Osteocyte (in vitro differentiated cells): ENCODE data around the gene SUCLG2. TPM values are rescaled to one million over a fixed set of nuclear protein-coding genes. Genes with fewer than 3 reads are reported as not detected.

ENCODE experiments used
- DNase-seq: peaks from one replicate; pipeline ENCODE4 v3.0.0; 2021; ENCODE audit warnings: mixed read lengths; ENCODE audit not compliant: unreplicated experiment; ENCODE audit errors: extremely low spot score
- H3K27ac Mint-ChIP-seq: one replicate; pipeline ENCODE4 v1.8.0; 2021; ENCODE audit warnings: mild to moderate bottlenecking, mixed read lengths; ENCODE audit not compliant: unreplicated experiment
- H3K27me3 Mint-ChIP-seq: one replicate; pipeline ENCODE4 v1.8.0; 2021; ENCODE audit warnings: mixed read lengths; ENCODE audit not compliant: unreplicated experiment
- H3K36me3 Mint-ChIP-seq: one replicate; pipeline ENCODE4 v1.8.0; 2021; ENCODE audit warnings: mixed read lengths; ENCODE audit not compliant: unreplicated experiment
- H3K4me1 Mint-ChIP-seq: one replicate; pipeline ENCODE4 v1.8.0; 2021; ENCODE audit warnings: mixed read lengths; ENCODE audit not compliant: unreplicated experiment
- H3K4me3 Mint-ChIP-seq: one replicate; pipeline ENCODE4 v1.8.0; 2021; ENCODE audit warnings: mild to moderate bottlenecking, moderate library complexity, mixed read lengths; ENCODE audit not compliant: unreplicated experiment
- H3K9me3 Mint-ChIP-seq: one replicate; pipeline ENCODE4 v1.8.0; 2021; ENCODE audit warnings: mixed read lengths; ENCODE audit not compliant: unreplicated experiment
- total RNA-seq: library from RNA; stranded (reverse); gene quantifications from 2 replicates; pipeline ENCODE4 v1.2.1, GENCODE V29; 2021
- TF ChIP-seq, protein P1 (sequence below): fragments of 200-600 bp; sonication (generic); IDR thresholded peaks from 2 replicates; pipeline ENCODE4 v1.5.0; 2021; ENCODE audit warnings: antibody characterized with exemption, mild to moderate bottlenecking, moderate library complexity

Gene SUCLG2
- total RNA-seq, 1 donor from 2014 or later = 32.1 TPM

DNA sequence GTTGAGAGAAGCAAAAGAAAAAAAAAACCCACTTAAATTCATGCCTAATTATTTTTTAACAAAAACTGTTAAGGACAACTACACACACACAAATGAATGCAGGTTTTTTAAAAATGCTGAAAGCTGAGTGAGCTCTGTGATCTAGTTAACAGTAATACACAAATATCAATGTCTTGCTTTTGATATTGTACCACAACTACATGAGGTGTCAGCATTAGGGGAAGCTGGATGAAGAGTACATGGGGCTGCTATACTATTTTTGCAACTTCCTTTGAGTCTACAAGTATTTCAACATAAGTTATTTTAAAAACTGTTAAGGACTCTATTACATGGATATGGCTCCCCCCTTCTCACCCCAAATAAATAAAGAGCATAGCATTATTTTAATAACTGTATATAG lies 44.7 kb downstream of the SUCLG2 start:
- no peak overlapping the region for H3K27ac Mint-ChIP-seq

GRCh38 chr3:67608034-67608433 lies 46.4 kb downstream of the SUCLG2 start:
- Mint-ChIP-seq H3K9me3 (no peaks in the 10 kb centered on the region), H3K27me3 (no peaks in the 10 kb centered on the region), H3K4me1 (peaks cover 19% of the 10 kb centered on the region), H3K4me3 (no peak overlapping the region), H3K27ac (no peak overlapping the region), H3K36me3 (peaks cover 44% of the 10 kb centered on the region)
- no peak for DNase-seq
- TF ChIP-seq, protein P1, sequence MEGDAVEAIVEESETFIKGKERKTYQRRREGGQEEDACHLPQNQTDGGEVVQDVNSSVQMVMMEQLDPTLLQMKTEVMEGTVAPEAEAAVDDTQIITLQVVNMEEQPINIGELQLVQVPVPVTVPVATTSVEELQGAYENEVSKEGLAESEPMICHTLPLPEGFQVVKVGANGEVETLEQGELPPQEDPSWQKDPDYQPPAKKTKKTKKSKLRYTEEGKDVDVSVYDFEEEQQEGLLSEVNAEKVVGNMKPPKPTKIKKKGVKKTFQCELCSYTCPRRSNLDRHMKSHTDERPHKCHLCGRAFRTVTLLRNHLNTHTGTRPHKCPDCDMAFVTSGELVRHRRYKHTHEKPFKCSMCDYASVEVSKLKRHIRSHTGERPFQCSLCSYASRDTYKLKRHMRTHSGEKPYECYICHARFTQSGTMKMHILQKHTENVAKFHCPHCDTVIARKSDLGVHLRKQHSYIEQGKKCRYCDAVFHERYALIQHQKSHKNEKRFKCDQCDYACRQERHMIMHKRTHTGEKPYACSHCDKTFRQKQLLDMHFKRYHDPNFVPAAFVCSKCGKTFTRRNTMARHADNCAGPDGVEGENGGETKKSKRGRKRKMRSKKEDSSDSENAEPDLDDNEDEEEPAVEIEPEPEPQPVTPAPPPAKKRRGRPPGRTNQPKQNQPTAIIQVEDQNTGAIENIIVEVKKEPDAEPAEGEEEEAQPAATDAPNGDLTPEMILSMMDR = no peak

More for the DNA sequence above, 44.7 kb downstream of the SUCLG2 start:
- DNase-seq = no peak
- Mint-ChIP-seq H3K4me3 (no peak overlapping the region), H3K27me3 (no peaks in the 10 kb centered on the region), H3K9me3 (no peaks in the 10 kb centered on the region), H3K4me1 (peaks cover 26% of the 10 kb centered on the region), H3K36me3 (peaks cover 36% of the 10 kb centered on the region)
- TF ChIP-seq, protein P1 = no peak

GRCh38 chr3:67605377-67605776 lies 49.0 kb downstream of the SUCLG2 start:
- TF ChIP-seq, protein P1 = peak; percentile 45
- Mint-ChIP-seq H3K4me3 (no peak overlapping the region), H3K27me3 (no peaks in the 10 kb centered on the region), H3K27ac (no peak overlapping the region), H3K4me1 (peaks cover 36% of the 10 kb centered on the region), H3K36me3 (peaks cover 45% of the 10 kb centered on the region), H3K9me3 (no peaks in the 10 kb centered on the region)
- no peak for DNase-seq

DNA sequence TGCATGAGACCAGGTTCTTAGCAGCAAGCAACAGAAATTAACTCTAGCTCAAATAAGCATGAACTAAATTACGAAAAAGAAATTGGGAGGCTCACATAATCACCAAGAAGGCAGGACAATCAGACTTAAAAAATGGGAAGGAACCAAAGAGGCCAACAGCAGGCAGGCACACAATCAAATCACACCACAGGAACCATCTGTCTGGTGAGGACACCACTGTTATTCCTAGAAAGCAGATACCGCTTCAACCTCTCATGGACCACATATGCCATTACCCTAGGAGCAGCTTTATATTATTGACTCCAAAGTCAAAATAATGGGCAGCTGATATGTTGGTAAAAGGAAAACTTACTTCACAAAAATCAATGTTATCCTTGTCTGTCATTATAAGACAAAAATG lies 51.6 kb downstream of the SUCLG2 start:
- Mint-ChIP-seq H3K36me3 (peaks cover 30% of the 10 kb centered on the region), H3K4me3 (no peak overlapping the region), H3K4me1 (peaks cover 42% of the 10 kb centered on the region), H3K27me3 (no peaks in the 10 kb centered on the region), H3K27ac (no peak overlapping the region), H3K9me3 (no peaks in the 10 kb centered on the region)
- DNase-seq = no peak
- TF ChIP-seq, protein P1 = no peak

- TF ChIP-seq, protein P1 = no peak
Observed at GRCh38 chr3:67601919-67602608, 52.3 kb downstream of the SUCLG2 start.

More at GRCh38 chr3:67601919-67602608, 52.3 kb downstream of the SUCLG2 start:
- H3K4me3 Mint-ChIP-seq = no peak overlapping the region
- H3K36me3 Mint-ChIP-seq = peaks cover 26% of the 10 kb centered on the region
- peaks cover 42% of the 10 kb centered on the region for H3K4me1 Mint-ChIP-seq
- H3K27me3 Mint-ChIP-seq = no peaks in the 10 kb centered on the region
- H3K27ac Mint-ChIP-seq = peak overlapping the region; percentile 56
- DNase-seq = no peak
- H3K9me3 Mint-ChIP-seq = no peaks in the 10 kb centered on the region
